NCI-H748 (cell line): ENCODE measurements around the gene NSFL1C.
"Not testable (repeated sequence)": the region's sequence is repeated elsewhere in the genome, so short reads cannot be mapped to it uniquely, and the experiment has no call there.

Source experiments
- DNase-seq: peaks from one replicate; lab custom pipeline; 2025; ENCODE audit not compliant: unreplicated experiment; lab: John Stamatoyannopoulos, UW

The NSFL1C gene

DNA sequence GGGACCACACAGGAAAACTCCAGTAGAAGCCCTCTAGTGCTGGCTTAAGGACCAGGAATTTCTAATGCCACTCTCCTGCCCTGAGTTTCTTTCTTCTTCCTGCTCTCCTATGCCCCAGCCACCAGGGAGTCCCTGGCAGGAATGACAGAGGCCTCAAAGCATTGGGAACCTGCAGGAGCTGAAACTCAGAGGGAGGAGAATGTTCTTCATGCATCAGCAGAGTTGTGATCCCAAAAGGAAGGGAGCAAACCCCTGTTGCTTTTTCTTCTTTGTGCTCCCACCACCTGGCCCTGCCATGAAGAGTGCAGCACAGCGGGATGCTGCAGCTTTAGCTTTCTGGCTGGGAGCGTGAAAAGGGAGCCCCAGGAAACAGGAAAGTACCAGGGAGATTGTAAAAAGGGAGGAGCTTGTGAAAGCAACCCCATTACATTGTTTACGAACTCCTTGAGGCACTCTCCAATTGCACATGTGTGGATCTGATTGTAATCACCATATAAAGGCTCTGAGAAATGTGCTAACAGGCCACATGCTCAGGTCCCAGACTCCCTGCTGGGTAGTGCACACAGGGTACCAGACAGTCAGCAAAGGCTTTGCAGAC is 39.1 kb downstream of the NSFL1C start:
- peak; percentile 98 for DNase-seq

DNA sequence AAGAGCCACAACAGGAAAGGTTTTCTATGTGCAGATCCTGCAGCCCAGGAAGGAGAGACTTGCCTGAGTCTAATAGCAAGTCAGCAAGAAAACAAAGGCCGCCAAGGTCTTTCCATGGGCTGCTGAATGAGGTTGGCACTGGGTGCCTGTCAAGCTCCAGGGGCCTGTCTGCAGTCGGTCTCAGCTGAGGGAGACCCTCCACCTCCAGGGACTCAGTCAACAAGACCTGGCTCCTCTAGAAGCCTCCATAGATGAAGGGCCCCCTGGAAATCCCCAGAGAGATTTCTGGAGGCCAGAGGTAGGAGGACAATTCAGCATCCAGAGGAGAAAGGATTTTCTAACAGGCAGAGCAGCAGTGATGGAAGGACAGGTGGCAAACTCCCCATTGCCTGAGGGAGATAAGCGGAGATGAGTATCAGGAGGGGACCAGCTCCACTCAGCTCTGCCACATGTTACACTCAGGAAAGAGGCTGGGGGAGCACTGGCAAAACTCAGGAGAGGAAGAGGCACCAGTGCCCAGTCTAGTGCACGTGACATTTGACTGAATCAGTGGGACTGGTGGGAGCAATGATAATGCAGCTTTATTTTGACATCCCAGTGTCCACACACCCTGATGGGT is 40.3 kb downstream of the NSFL1C start:
- DNase-seq, result no peak

DNA sequence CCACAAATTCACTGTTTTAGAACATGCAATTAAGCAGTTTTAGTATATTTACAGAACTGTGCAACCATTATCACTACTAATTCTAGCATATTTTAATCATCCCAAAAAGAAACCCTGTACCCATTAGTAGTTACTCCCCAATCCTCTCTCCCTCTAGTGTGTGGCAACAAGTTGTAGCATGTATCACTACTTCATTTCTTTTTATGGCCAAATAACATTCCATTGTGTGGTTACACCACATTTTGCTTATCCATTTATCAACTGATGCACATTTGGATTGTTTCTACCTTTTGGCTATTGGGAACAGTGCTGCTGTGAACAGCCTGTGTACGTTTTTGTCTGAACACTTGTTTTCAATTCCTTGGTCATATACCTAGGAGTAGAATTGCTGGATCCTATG is 42.3 kb downstream of the NSFL1C start:
- DNase-seq, result no peak

DNA sequence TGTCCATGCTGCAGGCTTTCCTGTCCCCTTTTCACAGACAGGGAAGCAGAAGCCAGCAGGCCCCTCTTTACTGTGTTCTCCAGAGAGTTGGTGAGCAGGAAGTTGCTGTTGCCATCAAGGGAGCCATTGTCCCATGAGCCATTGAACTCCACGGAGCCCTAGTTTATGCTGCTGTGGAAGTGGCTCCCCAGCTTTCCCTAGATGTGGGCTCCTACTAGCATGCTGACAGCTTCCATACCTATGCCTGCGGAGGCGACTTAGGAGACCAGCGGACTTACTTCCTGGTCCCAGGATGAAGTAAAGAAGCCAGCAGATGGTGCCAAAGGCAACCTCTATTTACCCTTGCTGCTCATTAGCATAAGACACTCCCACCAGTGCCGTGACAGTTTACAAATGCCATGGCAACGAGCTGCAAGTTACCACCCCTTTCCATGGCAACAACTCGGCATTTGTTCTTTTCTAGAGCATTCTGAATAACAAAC is 43.0 kb downstream of the NSFL1C start:
- peak; percentile 79 for DNase-seq

DNA sequence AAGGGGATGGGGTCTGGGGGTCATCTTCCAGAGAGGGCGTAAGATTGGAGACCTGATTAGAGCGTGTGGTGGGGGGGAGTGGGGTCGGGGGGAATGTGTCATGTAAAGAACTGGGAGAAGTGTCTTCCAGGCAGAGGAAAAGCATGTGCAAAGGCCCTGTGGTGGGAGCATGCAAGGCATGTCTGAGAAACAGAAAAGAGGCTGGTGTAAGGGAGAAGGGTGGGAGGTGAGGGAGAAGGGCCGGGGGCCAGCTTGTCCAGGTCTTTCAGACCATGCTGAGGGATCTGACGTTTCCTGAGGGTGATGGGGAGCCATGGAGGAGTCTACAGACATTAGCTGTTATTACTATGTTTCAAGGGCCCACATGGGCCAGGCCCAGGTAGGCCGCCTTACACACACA is 43.4 kb downstream of the NSFL1C start:
- no peak for DNase-seq

DNA sequence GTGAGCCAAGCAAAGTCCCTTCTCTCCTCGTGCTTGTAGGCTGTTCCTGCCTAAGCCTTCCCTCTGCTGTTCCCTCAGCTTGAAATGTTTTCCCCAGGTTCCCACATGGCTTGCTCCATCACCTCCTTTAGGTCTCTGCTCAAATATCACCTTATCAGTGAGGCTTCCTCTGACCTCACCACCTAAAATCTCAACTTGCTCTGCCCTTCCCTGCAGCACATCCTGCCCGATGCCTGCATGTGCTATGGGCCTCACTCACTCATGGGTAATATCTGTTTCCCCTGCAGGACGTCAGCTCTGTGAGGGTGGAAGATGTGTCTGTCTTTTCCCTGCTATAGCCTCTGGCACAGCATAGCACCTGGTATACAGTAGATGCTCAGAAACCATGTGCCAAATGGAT is 43.9 kb downstream of the NSFL1C start:
- DNase-seq, result no peak

DNA sequence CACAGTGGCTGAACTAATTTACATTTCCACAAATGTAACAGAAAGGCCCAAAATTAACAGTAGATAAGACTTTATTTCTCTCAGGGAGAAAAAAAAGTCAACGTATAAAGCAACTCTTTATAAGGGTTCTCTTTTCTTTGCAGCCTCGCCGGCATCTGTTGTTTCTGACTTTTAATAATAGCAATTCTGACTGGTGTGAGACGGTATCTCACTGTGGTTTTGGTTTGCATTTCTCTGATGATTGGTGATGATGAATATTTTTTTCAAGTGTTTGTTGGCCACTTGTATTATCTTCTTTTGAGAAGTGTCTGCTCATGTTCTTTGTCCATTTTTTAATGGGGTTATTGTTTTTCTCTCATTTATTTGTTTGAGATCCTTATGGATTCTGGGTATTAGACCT is 46.6 kb downstream of the NSFL1C start:
- no peak for DNase-seq

DNA sequence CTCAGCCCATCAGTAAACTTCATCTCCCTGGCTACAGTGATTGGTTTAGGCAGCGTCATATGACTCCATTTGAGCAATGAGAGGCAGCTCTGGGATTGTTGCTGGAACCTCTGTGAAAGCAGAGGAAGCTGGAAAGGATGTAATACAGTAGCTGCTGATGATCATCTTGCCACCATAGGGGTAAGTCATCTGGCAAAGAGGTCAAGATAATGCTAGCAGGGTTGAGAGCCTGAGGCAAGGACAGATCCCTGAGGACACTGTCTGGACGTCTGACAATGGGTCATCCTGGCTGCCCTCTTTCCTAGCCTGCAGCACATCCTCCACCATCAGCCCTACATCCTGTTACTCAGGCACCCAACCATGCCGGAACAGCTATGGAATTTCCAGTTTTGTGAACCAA is 48.3 kb downstream of the NSFL1C start:
- DNase-seq, result no peak

DNA sequence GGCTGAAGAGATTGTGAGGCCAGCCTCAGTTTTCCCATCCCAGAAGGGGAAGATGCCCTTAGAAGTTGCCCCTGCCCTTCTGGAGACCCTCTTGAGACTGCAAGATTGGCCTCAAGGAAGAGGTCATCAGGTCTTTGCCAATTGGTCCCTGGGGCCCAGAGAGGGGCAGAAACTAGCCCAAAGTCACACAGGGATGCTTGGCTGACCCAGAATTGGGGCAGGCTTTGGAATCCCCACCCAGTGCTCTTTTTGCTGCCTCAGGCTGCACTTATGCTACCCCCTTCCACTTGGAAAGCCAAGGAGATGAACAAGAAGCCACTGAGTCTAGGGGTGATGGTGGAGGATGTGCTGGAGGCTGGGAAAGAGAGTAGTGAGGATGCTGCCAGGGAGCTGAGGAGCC is 48.9 kb downstream of the NSFL1C start:
- no peak for DNase-seq

DNA sequence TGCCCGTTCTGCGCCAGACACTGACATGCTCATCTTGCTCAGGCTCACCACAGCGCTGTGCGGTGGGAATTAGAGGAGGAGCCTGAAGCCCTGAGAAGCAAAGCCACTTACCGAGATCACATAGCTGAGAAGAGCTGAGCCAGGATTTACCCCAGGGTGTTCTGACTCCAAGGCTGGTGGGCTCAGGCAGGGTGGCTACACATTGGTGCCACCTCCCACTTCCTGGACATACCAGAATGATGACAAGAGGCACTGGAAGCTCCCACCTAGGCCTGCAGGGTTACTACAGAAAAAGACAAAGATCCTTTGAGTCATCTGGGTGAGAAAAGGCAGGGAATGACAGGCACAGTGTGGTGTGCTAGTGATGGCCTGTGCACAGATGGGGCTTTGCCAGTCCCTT is 49.4 kb downstream of the NSFL1C start:
- no peak for DNase-seq

DNA sequence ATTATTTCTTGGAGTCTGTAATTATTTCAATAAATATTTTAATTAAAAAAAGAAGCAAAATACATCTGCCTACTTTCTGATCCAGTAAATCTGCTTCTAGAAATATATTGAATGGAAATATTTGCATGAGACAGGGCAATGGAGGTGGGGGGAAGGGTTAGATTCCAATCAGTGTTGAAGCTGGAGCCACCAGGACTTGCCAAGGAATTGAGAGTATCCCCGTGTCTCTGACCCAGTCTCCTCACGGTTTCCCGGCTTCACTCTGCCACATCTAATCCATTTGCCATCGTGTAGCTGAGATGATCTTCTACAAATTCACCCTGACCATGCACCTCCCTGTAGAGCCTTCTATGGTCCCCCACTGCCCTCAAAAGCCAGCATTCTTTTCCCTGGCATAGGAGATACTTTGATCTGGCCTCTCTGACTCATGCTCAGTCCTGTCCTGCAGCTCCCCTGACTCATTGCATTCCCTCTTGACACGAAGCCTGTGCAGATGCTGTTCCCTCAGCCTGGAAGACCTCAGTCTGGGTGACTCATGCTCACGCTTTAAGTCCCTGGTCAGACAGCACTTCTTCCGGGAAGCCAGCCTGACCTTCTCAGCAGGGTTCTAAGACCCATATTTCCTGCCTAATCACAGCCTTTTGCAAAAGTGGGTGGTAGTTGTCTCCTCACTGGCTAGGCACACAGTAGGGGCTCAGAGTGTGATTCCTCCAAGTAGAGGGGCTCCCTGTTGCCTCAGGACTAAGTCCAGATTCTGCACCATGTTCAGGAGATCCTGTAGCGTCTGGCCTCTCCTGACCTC is 50.8 kb downstream of the NSFL1C start:
- DNase-seq, result no peak

DNA sequence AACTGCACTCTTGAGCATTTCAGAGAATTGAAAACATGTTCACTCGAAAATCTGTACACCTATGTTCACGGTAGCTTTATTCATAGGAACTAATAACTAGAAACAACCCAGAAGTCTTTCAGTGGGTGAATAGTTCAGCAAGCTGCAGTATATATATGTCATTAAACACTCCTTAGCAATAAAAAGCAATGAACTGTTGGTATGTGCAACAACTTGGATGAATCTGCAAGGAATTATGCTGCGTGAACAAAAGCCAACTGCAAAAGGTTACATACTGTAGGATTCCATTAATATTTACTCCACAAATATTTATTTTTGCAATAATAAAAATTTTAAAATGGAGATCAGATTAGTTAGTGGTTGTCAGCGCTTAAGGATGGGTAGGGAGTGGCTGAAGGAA is 51.7 kb downstream of the NSFL1C start:
- no peak for DNase-seq

DNA sequence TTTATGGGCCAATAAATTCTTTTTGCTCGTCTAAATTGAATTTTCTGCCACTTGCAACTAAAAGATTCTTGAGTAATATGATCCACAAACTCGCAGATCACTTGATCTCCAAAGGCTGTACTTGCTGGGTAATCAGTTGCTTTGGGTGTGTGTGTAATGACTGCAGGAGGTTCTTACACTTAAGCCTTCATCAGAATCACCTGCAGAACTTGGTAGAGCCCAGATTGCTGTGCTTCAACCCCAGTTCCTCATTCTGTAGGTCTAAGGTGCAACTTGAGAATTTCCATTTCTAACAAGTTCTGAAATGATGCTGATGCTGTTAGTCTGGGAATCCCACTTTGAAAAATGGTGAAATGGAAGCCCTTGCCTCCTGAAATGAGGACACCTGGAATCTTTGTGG is 60.8 kb downstream of the NSFL1C start:
- no peak for DNase-seq

DNA sequence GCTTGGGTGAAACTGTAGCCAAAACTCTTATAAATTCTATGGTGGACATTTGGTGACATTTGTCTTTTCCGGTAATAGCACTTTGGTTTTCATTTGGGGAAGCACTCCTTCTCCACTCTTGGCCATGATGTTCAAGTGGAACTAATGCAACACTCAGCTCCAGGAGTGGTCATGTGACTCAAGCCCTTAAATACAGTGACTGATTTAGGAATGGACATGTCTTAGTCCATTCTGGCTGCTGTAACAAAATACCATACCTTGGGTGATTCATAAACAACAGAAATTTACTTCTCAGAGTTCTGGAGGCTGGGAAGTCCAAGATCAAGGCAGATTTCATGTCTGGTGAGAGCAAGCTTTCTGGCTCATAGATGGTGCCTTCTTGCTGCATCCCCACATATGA is 63.0 kb downstream of the NSFL1C start:
- DNase-seq, result no peak

DNA sequence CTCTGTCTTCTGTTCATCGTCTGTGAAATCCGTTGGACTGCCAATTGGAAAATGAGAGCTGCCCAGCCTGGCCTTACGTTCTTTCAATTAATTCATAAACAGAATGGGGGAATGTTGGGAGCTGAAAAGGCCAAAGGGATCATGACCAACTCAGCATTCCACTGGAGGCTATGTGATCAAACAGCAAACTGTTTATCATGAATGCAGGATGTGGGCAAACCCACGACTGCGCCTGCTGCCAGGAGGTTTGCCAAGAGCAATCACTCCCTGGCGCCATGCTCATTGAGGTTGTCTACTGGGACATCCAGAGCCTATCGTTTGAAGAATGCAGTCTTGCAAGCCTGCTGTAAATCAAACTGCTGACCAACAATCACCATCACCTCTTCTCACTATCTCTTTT is 64.5 kb downstream of the NSFL1C start:
- DNase-seq, result no peak

DNA sequence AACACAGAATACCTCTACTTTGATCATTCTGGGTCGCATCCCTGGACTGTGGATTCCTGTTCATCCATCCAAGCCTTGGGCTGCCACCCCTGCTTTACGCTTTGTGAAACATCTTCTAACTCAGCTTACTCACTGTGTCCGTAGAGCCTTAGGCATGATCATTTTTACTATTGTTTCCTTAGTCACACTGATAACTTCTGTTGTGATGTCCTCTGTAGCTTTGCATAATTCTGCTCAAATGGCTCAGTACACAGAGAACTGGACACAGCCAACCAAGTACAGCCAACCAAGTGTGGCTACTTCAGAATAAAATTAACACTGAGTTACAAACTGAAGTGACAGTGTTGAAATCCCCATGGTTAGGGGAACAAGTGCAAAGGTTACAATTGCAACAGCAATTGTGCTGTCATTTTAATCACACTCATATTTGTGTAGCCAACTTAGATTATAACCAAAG is 65.2 kb downstream of the NSFL1C start:
- no peak for DNase-seq

DNA sequence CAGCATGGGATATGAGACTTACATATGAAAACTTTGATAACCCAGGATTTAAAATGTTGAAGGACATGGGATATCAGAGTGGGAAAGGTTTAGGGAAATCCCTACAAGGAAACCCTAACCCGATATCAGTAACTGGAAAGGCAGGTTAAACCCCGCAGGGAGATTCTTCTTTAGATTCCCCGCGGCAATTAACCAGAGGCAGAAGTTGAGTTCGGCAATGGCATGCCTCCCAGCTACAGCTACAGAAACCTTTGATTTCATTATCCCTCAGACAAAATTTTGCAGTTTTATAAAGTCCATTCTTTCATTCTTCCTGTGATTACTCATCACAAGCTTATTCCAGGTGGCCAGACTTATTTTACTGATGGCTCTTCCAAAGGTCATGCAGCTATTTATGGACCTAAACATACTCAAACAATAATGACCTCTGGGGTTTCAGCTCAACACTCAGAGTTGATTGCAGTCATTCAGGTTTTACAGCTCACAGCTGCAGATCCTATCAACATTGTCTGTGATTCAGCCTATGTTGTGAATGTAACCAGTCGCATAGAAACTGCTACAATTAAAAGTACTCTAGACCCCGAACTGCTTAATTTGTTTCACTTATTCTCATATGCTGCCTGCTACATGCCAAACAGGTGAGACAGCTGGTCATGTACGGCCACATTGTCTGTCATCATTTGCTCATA is 66.8 kb downstream of the NSFL1C start:
- peak; percentile 99 for DNase-seq

DNA sequence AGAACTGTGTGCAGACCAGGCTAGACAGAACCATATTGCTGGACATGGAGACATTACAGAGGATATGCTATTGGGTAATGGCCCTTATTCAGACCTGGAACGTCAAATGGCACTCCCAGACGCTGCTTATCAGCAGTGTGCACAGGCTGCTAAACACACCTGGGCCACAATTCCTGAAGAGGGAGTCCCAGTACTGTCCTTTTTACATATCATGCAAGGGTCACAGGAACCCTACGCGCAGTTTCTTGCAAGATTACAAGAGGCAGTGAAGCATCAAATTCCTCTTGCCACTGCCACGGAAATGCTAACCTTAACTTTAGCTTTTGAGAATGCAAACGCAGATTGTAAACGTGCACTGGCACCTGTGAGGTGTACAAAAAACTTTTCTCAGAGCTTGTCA is 68.5 kb downstream of the NSFL1C start:
- not testable (repeated sequence) for DNase-seq

DNA sequence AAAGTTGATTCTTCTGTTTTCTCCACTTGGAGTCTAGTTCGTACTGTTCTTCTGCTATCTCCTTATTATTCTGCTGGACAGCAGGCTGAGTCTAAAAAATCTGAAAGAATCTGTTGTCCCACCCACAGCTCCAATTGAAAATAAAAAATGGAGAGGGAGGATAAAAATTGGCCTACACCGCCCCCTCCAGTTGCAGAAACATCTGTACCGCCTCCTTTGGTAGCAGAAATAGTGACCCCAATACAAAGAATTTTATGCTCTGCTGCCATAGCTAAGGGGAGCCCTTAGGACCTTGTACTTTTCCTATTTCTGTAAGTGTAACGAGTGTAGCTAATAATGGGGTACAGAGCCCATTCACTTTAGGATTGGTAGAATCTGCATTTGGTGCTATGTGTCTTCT is 68.9 kb downstream of the NSFL1C start:
- no peak for DNase-seq

DNA sequence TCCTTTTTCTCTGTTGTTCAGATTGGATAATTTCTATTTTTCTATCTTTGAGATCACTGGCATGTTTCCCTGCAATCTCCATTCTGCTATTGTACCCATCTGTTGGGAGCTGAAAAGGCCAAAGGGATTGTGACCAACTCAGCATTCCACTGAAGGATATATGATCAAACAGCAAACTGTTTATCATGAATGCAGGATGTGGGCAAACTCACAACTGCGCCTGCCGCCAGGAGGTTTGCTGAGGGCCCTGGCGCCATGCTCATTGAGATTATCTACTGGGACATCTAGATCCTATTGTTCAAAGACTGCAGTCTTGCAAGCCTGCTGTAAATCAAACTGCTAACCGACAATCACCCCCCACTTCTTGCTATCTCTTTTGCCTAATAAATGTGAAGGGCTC is 69.9 kb downstream of the NSFL1C start:
- no peak for DNase-seq

DNA sequence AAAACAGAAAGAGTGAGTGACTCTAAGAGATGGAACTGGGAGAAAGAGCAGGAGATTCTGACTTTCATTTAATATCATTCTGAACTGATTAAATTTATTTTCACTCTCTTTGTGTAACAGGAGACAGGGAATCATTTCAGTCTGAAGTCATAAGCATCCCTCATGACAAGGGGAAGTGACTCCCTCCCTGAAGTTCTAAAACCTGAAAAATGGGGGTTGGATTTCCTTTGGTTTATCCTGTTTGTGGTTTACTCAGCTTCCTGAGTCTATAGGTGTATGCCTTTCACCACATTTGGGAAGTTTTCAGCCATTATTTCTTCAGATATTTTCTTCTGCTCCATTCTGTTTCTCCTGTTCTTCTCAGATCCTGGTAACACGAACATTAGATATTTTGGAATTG is 70.4 kb downstream of the NSFL1C start:
- no peak for DNase-seq

DNA sequence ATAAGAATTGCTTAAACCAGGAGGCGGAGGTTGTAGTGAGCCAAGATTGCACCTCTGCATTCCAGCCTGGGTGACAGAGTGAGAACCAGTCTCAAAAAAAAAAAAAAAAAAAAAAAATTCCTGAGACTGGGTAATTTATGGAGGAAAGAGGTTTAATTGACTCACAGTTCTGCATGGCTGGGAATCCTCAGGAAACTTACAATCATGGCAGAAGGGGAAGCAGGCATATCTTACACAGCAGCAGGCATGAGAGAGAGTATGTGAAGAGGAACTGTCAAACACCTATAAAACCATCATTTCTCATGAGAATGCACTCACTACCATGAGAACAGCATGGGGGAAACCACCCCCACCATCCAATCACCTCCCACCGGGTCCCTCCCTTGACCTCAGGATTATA is 72.0 kb downstream of the NSFL1C start:
- DNase-seq, result no peak
